DND-41 (cell line): ENCODE data around the gene MICAL3.

ENCODE experiments used
- ATAC-seq: fragments of 200-7000 bp; cut with Tn5 transposase; 3 replicates; pipeline ENCODE4 v1.9.1; 2021; ENCODE audit warnings: low read depth; ENCODE audit not compliant: insufficient read depth
- DNase-seq: peaks from one replicate; pipeline ENCODE4 v3.0.0-alpha.2; 2020
- H2AFZ ChIP-seq: 2 replicates; pipeline ENCODE4 v1.6.0; 2012; ENCODE audit warnings: low read depth, low read length
- H3K27ac ChIP-seq: 2 replicates; pipeline ENCODE4 v1.5.1; 2012; ENCODE audit warnings: low read length, inconsistent platforms
- H3K27me3 ChIP-seq: fragments of 200-600 bp; sonication (generic); 2 replicates; pipeline ENCODE4 v1.6.0; 2012; ENCODE audit warnings: low read length, mild to moderate bottlenecking, inconsistent platforms; ENCODE audit not compliant: insufficient read depth, poor library complexity
- H3K36me3 ChIP-seq: 2 replicates; pipeline ENCODE4 v1.5.1; 2012; ENCODE audit warnings: low read length, inconsistent platforms; ENCODE audit not compliant: insufficient read depth
- H3K4me1 ChIP-seq: 2 replicates; pipeline ENCODE4 v1.5.1; 2012; ENCODE audit warnings: mild to moderate bottlenecking, low read length; ENCODE audit not compliant: insufficient read depth
- H3K4me2 ChIP-seq: 2 replicates; pipeline ENCODE4 v1.6.0; 2012; ENCODE audit warnings: mild to moderate bottlenecking, moderate library complexity, low read length, inconsistent platforms; ENCODE audit not compliant: insufficient read depth
- H3K4me3 ChIP-seq, 2 experiments: fragments of 200-600 bp in 1 of 2; shearing (Covaris generic) in 1 of 2; 2 replicates each; pipeline ENCODE4 v1.5.1; 2012 to 2016; ENCODE audit warnings: inconsistent platforms in 2 of 2, low read length in 2 of 2, mild to moderate bottlenecking in 2 of 2, low read depth in 1 of 2, moderate library complexity in 1 of 2
- H3K79me2 ChIP-seq: 2 replicates; pipeline ENCODE4 v1.6.0; 2012; ENCODE audit warnings: low read length, inconsistent platforms; ENCODE audit not compliant: insufficient read depth
- H3K9ac ChIP-seq: 2 replicates; pipeline ENCODE4 v1.6.0; 2012; ENCODE audit warnings: low read depth, mild to moderate bottlenecking, inconsistent platforms, low read length, moderate library complexity
- H3K9me3 ChIP-seq: 2 replicates; pipeline ENCODE4 v1.5.1; 2012; ENCODE audit warnings: low read length, moderate library complexity, mild to moderate bottlenecking, inconsistent platforms; ENCODE audit not compliant: insufficient read depth, severe bottlenecking
- H4K20me1 ChIP-seq: 2 replicates; pipeline ENCODE4 v1.6.0; 2012; ENCODE audit warnings: low read length; ENCODE audit not compliant: insufficient read depth
- CTCF ChIP-seq: IDR thresholded peaks from 2 replicates; pipeline ENCODE4 v1.5.1; 2012; ENCODE audit warnings: borderline replicate concordance, low read length, moderate library complexity, mild to moderate bottlenecking; ENCODE audit not compliant: poor library complexity, severe bottlenecking; ENCODE audit errors: extremely low read depth
- EZH2 ChIP-seq: IDR thresholded peaks from 3 replicates; pipeline ENCODE4 v1.6.1; 2012; ENCODE audit warnings: borderline replicate concordance, low read depth, mild to moderate bottlenecking, moderate library complexity, low read length, inconsistent platforms; ENCODE audit not compliant: severe bottlenecking

Gene MICAL3

GRCh38 chr22:17743661-17744411 lies 280.5 kb downstream of the MICAL3 start:
- no peak overlapping the region for H3K4me2 ChIP-seq
- H3K27ac ChIP-seq: no peak overlapping the region
- TF ChIP-seq CTCF: no peak
- TF ChIP-seq EZH2: no peak
- DNase-seq (no peak), ATAC-seq (no peak)
- H3K36me3 ChIP-seq: peaks cover 52% of the 10 kb centered on the region
- H2AFZ ChIP-seq: no peak overlapping the region
- H3K27me3 ChIP-seq: no peaks in the 10 kb centered on the region
- H3K9ac ChIP-seq: no peak overlapping the region
- no peaks in the 10 kb centered on the region for H3K4me1 ChIP-seq
- H3K9me3 ChIP-seq: no peaks in the 10 kb centered on the region
- peaks cover 57% of the 10 kb centered on the region for H4K20me1 ChIP-seq
- H3K4me3 ChIP-seq: no peak overlapping the region
- H3K79me2 ChIP-seq: peaks cover 60% of the 10 kb centered on the region

- ATAC-seq: peak; percentile 85
- Histone ChIP-seq H3K36me3 (peaks cover 62% of the 10 kb centered on the region), H4K20me1 (peaks cover 58% of the 10 kb centered on the region)
These were observed 281.8 kb downstream of the MICAL3 start for GRCh38 chr22:17742527-17742902.

GRCh38 chr22:17741866-17742526 lies 282.4 kb downstream of the MICAL3 start:
- H3K4me1 ChIP-seq: no peaks in the 10 kb centered on the region
- peaks cover 53% of the 10 kb centered on the region for H3K79me2 ChIP-seq
- H3K4me3 ChIP-seq: no peak overlapping the region
- no peak overlapping the region for H2AFZ ChIP-seq
- no peak overlapping the region for H3K9ac ChIP-seq
- no peaks in the 10 kb centered on the region for H3K27me3 ChIP-seq
- peak; percentile 17; the same call in 1 of the 3 replicates for ATAC-seq
- peaks cover 67% of the 10 kb centered on the region for H3K36me3 ChIP-seq
- H3K4me2 ChIP-seq: no peak overlapping the region
- no peak overlapping the region for H3K27ac ChIP-seq
- no peaks in the 10 kb centered on the region for H3K9me3 ChIP-seq
- TF ChIP-seq CTCF: no peak
- TF ChIP-seq EZH2: no peak
- no peak for DNase-seq
- H4K20me1 ChIP-seq: peaks cover 57% of the 10 kb centered on the region

More at GRCh38 chr22:17742527-17742902, 281.8 kb downstream of the MICAL3 start:
- no peak overlapping the region for H2AFZ ChIP-seq
- no peaks in the 10 kb centered on the region for H3K9me3 ChIP-seq
- no peak overlapping the region for H3K9ac ChIP-seq
- H3K79me2 ChIP-seq: peaks cover 55% of the 10 kb centered on the region
- no peak overlapping the region; the same call in 1 of the 2 replicates for H3K27ac ChIP-seq
- DNase-seq: peak; percentile 64
- no peaks in the 10 kb centered on the region for H3K27me3 ChIP-seq
- TF ChIP-seq EZH2 (no peak), CTCF (peak; percentile 83)
- H3K4me2 ChIP-seq: no peak overlapping the region
- no peak overlapping the region for H3K4me3 ChIP-seq
- H3K4me1 ChIP-seq: no peaks in the 10 kb centered on the region
